ENCODE data around the gene SYDE2. TPM values are rescaled to one million over a fixed set of nuclear protein-coding genes. Genes with fewer than 3 reads are reported as not detected.

The SYDE2 gene
- total and polyA plus RNA-seq, 2 donors (not counting 1 experiment from before 2014, with no cell fraction given) = 0.25 to 0.89 TPM

DNA sequence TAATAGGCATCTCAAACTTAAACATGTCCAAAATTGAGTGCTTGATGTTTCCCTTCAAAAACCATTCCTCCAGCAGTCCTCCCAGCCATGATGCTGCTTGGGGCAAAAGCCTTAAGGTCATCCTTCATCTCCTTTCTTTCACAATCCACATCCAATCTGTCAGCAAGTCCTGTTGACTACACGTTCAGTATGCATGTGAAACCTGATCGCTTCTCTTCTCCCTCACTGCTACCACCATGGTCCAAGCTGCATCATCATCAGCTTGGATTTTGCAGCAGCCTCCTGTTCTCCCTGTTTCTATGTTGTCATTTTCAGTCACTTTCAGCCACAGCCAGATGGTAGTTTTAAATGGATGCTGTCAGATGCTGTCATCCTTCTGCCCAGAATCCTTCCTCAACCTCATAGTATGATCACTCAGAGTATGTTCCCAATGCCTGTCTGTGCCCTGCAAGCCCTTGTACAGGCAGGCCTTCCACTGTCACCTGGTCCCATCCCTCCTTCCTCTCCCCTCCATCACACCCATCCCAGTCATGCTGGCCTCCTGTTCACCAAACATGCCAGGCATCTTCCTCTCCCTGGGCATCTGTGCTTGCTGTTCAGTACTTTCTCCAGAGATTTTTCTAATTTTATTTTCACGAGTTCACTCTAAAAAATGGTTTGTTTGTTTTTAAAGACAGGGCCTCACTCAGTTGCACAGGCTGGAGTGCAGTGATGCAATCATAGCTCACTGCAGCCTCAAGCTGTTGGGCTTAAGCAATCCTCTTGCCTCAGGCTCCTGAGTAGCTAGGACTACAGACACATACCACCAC, 66.0 kb downstream of the SYDE2 start:
- Histone ChIP-seq H3K4me3 (ENCODE audit: control extremely low read depth in 1 of 5, extremely low read depth in 1 of 5, insufficient read depth in 1 of 5, low read depth in 2 of 5, low read length in 4 of 5) (no peak overlapping the region), H2AFZ (ENCODE audit: insufficient read depth, low read depth, low read length, poor library complexity, severe bottlenecking) (no peak overlapping the region), H3K27ac (ENCODE audit: low read length in 2 of 2) (no peak overlapping the region), H3K9ac (ENCODE audit: low read length) (no peak overlapping the region), H3K4me2 (replicated peaks; ENCODE audit: low read depth, low read length, poor library complexity, severe bottlenecking) (no peak overlapping the region), H4K20me1 (ENCODE audit: control insufficient read depth, insufficient read depth, low read length, poor library complexity, severe bottlenecking) (no peaks in the 10 kb centered on the region), H3K9me3 (ENCODE audit: control extremely low read depth in 1 of 3, control insufficient read depth in 2 of 3, insufficient read depth in 1 of 3, low read length in 2 of 3) (no peaks in the 10 kb centered on the region), H3K4me1 (ENCODE audit: control insufficient read depth in 2 of 2, insufficient read depth in 2 of 2, low read length in 2 of 2) (no peaks in the 10 kb centered on the region), H3K36me3 (replicated peaks in 1 of 2; ENCODE audit: control extremely low read depth in 1 of 2, control insufficient read depth in 1 of 2, extremely low read depth in 1 of 2, insufficient read depth in 2 of 2, low read length in 1 of 2) (no peaks in the 10 kb centered on the region), H3K27me3 (replicated peaks in 1 of 4; ENCODE audit: control extremely low read depth in 1 of 4, control insufficient read depth in 3 of 4, insufficient read depth in 4 of 4, low read length in 3 of 4) (no peaks in the 10 kb centered on the region), H3K79me2 (ENCODE audit: control insufficient read depth, insufficient read depth, low read length) (no peaks in the 10 kb centered on the region)
- TF ChIP-seq, protein P1, sequence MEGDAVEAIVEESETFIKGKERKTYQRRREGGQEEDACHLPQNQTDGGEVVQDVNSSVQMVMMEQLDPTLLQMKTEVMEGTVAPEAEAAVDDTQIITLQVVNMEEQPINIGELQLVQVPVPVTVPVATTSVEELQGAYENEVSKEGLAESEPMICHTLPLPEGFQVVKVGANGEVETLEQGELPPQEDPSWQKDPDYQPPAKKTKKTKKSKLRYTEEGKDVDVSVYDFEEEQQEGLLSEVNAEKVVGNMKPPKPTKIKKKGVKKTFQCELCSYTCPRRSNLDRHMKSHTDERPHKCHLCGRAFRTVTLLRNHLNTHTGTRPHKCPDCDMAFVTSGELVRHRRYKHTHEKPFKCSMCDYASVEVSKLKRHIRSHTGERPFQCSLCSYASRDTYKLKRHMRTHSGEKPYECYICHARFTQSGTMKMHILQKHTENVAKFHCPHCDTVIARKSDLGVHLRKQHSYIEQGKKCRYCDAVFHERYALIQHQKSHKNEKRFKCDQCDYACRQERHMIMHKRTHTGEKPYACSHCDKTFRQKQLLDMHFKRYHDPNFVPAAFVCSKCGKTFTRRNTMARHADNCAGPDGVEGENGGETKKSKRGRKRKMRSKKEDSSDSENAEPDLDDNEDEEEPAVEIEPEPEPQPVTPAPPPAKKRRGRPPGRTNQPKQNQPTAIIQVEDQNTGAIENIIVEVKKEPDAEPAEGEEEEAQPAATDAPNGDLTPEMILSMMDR (IDR thresholded peaks at IDR 0.05) = no peak
- TF ChIP-seq EZH2 (IDR thresholded peaks at IDR 0.05; ENCODE audit: borderline replicate concordance, insufficient read depth, low read depth, low read length, poor library complexity, severe bottlenecking) = no peak
- intact Hi-C loops (cut with micrococcal nuclease) = no loop called here
- Mint-ChIP-seq H3K9me3 (ENCODE audit: insufficient read depth) (no peaks in the 10 kb centered on the region), H3K4me3 (no peak overlapping the region), H3K4me1 (no peaks in the 10 kb centered on the region), H3K27me3 (peaks cover 9% of the 10 kb centered on the region), H3K27ac (no peak overlapping the region)
- 93% methylated on average over 2 of the region's 3 CpGs for WGBS (ENCODE audit: insufficient coverage)
- ChIA-PET POLR2A (no interaction called here), CTCF (interaction anchor here (1.1 kb wide), 1 partner anchor 67 kb away, joined by 3 read pairs; no protein-coding TSS in a partner anchor)
- no peak for DNase-seq
- ATAC-seq (ENCODE audit: low read depth) = no peak

DNA sequence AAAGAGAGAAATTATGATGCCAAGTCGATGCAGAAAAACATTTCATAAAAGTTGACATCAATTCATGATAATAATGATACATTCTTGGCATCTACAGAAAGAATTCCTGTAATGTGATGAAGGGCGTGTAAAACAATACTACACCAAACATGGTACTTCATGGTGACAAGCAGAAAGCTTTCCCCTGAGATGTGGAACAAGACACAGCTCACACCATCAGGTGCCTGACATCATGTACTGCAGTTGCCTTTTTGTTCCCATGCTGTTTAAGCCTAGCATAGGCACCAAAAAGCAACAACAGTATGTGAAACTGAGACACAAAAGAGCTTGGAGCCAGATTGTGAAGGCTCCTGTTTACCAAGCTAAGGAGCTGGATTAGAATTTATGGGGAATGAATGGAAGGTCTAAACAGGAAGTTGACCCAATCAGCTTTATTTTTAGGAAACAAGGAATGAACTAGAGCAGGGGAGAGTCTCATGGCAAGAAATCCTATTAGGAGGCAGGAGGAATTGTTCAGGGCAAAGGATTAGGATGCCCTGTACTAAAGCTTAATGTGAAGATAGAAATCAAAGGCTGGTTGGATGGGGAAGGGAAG, 67.2 kb downstream of the SYDE2 start:
- Histone ChIP-seq H3K27me3 (replicated peaks in 1 of 4; ENCODE audit: control extremely low read depth in 1 of 4, control insufficient read depth in 3 of 4, insufficient read depth in 4 of 4, low read length in 3 of 4) (no peaks in the 10 kb centered on the region), H3K9ac (ENCODE audit: low read length) (no peak overlapping the region), H3K36me3 (replicated peaks in 1 of 2; ENCODE audit: control extremely low read depth in 1 of 2, control insufficient read depth in 1 of 2, extremely low read depth in 1 of 2, insufficient read depth in 2 of 2, low read length in 1 of 2) (no peaks in the 10 kb centered on the region), H3K9me3 (ENCODE audit: control extremely low read depth in 1 of 3, control insufficient read depth in 2 of 3, insufficient read depth in 1 of 3, low read length in 2 of 3) (no peaks in the 10 kb centered on the region), H3K4me3 (ENCODE audit: control extremely low read depth in 1 of 5, extremely low read depth in 1 of 5, insufficient read depth in 1 of 5, low read depth in 2 of 5, low read length in 4 of 5) (no peak overlapping the region), H3K27ac (ENCODE audit: low read length in 2 of 2) (no peak overlapping the region), H3K4me2 (replicated peaks; ENCODE audit: low read depth, low read length, poor library complexity, severe bottlenecking) (no peak overlapping the region), H3K79me2 (ENCODE audit: control insufficient read depth, insufficient read depth, low read length) (no peaks in the 10 kb centered on the region), H3K4me1 (ENCODE audit: control insufficient read depth in 2 of 2, insufficient read depth in 2 of 2, low read length in 2 of 2) (no peaks in the 10 kb centered on the region), H2AFZ (ENCODE audit: insufficient read depth, low read depth, low read length, poor library complexity, severe bottlenecking) (no peak overlapping the region), H4K20me1 (ENCODE audit: control insufficient read depth, insufficient read depth, low read length, poor library complexity, severe bottlenecking) (no peaks in the 10 kb centered on the region)
- Mint-ChIP-seq H3K27ac (no peak overlapping the region), H3K4me1 (no peaks in the 10 kb centered on the region), H3K9me3 (ENCODE audit: insufficient read depth) (no peaks in the 10 kb centered on the region), H3K4me3 (no peak overlapping the region), H3K27me3 (peaks cover 14% of the 10 kb centered on the region)
- DNase-seq (no peak), ATAC-seq (ENCODE audit: low read depth) (no peak)
- CTCF ChIA-PET = interaction anchor here (1.1 kb wide), 1 partner anchor 189 kb away, joined by 5 read pairs; no protein-coding TSS in a partner anchor
- intact Hi-C loops (cut with micrococcal nuclease) = no loop called here
- no peak for TF ChIP-seq EZH2 (IDR thresholded peaks at IDR 0.05; ENCODE audit: borderline replicate concordance, insufficient read depth, low read depth, low read length, poor library complexity, severe bottlenecking)
- TF ChIP-seq, protein P1 (IDR thresholded peaks at IDR 0.05) = no peak
- 88% methylated on average over 1 of the region's 2 CpGs for WGBS (ENCODE audit: insufficient coverage)
- POLR2A ChIA-PET = no interaction called here

Data from B cell (primary cell).